Lower leg skin (tissue), 3 donors: ENCODE results near the gene PIK3R3.

Experiments used
- POLR2A ChIP-seq, 2 donors: fragments of 450-650 bp; IDR thresholded peaks; one replicate each; pipeline ENCODE4 v1.6.1; 2016 to 2017; ENCODE audit warnings: antibody characterized with exemption in 2 of 2, mild to moderate bottlenecking in 1 of 2, moderate library complexity in 1 of 2
- TF ChIP-seq, protein P1 (sequence below), 3 donors: fragments of 450-650 bp; IDR thresholded peaks; one replicate each; pipeline ENCODE4 v1.5.1; 2016; ENCODE audit warnings: antibody characterized with exemption in 3 of 3, mild to moderate bottlenecking in 3 of 3, moderate library complexity in 2 of 3

DNA sequence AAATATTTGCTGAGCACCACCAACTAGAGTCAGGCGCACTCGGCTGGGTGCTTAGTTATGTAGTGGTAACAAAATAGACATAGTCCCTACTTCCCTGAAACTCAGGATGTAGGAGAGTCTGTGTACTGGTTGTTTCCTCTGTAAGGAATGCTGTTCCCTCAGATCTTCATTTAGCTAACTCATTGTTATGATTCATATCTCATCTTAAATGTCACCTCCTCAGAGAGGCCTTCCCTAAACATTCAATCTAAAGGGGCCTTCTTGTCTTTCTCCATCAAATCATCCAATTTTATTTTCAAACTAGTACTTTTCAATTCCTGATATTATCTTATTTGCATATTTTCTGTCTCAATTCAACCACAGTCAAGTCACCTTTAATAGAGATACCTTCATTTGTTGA, 132.9 kb downstream of the PIK3R3 start:
- no peak for TF ChIP-seq POLR2A (IDR thresholded peaks at IDR 0.05)
- TF ChIP-seq, protein P1, sequence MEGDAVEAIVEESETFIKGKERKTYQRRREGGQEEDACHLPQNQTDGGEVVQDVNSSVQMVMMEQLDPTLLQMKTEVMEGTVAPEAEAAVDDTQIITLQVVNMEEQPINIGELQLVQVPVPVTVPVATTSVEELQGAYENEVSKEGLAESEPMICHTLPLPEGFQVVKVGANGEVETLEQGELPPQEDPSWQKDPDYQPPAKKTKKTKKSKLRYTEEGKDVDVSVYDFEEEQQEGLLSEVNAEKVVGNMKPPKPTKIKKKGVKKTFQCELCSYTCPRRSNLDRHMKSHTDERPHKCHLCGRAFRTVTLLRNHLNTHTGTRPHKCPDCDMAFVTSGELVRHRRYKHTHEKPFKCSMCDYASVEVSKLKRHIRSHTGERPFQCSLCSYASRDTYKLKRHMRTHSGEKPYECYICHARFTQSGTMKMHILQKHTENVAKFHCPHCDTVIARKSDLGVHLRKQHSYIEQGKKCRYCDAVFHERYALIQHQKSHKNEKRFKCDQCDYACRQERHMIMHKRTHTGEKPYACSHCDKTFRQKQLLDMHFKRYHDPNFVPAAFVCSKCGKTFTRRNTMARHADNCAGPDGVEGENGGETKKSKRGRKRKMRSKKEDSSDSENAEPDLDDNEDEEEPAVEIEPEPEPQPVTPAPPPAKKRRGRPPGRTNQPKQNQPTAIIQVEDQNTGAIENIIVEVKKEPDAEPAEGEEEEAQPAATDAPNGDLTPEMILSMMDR (IDR thresholded peaks at IDR 0.05): no peak
